Progenitor cell of endocrine pancreas (in vitro differentiated cells): ENCODE results near the gene IL10. TPM values are rescaled to one million over a fixed set of nuclear protein-coding genes. Genes with fewer than 3 reads are reported as not detected.
"Not testable (repeated sequence)": the region's sequence is repeated elsewhere in the genome, so short reads cannot be mapped to it uniquely, and the experiment has no call there.

Source experiments
- DNase-seq: peaks from one replicate; pipeline ENCODE4 v3.0.0; 2021; ENCODE audit warnings: low spot score; ENCODE audit not compliant: unreplicated experiment
- H3K27ac Mint-ChIP-seq: 2 replicates; pipeline ENCODE4 v1.8.0; 2021; ENCODE audit warnings: mild to moderate bottlenecking, moderate library complexity, mixed read lengths
- H3K27me3 Mint-ChIP-seq: 2 replicates; pipeline ENCODE4 v1.8.0; 2021; ENCODE audit warnings: mixed read lengths
- H3K36me3 Mint-ChIP-seq: 2 replicates; pipeline ENCODE4 v1.8.0; 2022; ENCODE audit warnings: mixed read lengths; ENCODE audit not compliant: insufficient read depth
- H3K4me1 Mint-ChIP-seq: 2 replicates; pipeline ENCODE4 v1.8.0; 2021; ENCODE audit warnings: low read depth, mixed read lengths
- H3K4me3 Mint-ChIP-seq: 2 replicates; pipeline ENCODE4 v1.8.0; 2021; ENCODE audit warnings: low read depth, mild to moderate bottlenecking, moderate library complexity, mixed read lengths
- H3K9me3 Mint-ChIP-seq: 2 replicates; pipeline ENCODE4 v1.8.0; 2021; ENCODE audit warnings: low read depth, mixed read lengths
- CTCF ChIP-seq: fragments of 200-600 bp; sonication (generic); IDR thresholded peaks from one replicate; pipeline ENCODE4 v1.5.0; 2021; ENCODE audit warnings: antibody characterized with exemption, mild to moderate bottlenecking; ENCODE audit not compliant: unreplicated experiment
- total RNA-seq: library from RNA; stranded (reverse); gene quantifications from 2 replicates; pipeline ENCODE4 v1.2.1, GENCODE V29; 2021

The IL10 gene
- total RNA-seq, 1 donor from 2014 or later: not detected

GRCh38 chr1:206770531-206771337 is 1.6 kb downstream of the IL10 start, which contains the start of gene IL19:
Gene IL19, plus strand, starts transcription at chr1:206770773. Its CDS starts 65,890 bp downstream, at chr1:206836663.
- Mint-ChIP-seq H3K4me1 (peaks cover 38% of the 10 kb centered on the region), H3K27me3 (peaks cover 23% of the 10 kb centered on the region), H3K4me3 (no peak within 1 kb of the TSS), H3K27ac (no peak within 1 kb of the TSS), H3K36me3 (no peaks in the 10 kb centered on the region), H3K9me3 (no peaks in the 10 kb centered on the region)
- no peak for TF ChIP-seq CTCF
- no peak for DNase-seq

- peaks cover 23% of the 10 kb centered on the region for H3K27me3 Mint-ChIP-seq
- no peak overlapping the region for H3K27ac Mint-ChIP-seq
- H3K36me3 Mint-ChIP-seq: no peaks in the 10 kb centered on the region
- H3K9me3 Mint-ChIP-seq: no peaks in the 10 kb centered on the region
- no peak for TF ChIP-seq CTCF
- peaks cover 30% of the 10 kb centered on the region for H3K4me1 Mint-ChIP-seq
- DNase-seq: no peak
- no peak overlapping the region for H3K4me3 Mint-ChIP-seq
Measured at GRCh38 chr1:206769304-206769731, 3.0 kb downstream of the IL10 start.

- DNase-seq: no peak
- Mint-ChIP-seq H3K4me1 (peaks cover 30% of the 10 kb centered on the region), H3K9me3 (no peaks in the 10 kb centered on the region), H3K27me3 (peaks cover 23% of the 10 kb centered on the region), H3K27ac (no peak overlapping the region), H3K36me3 (no peaks in the 10 kb centered on the region), H3K4me3 (no peak overlapping the region)
- TF ChIP-seq CTCF: no peak
Measured at GRCh38 chr1:206768472-206769303, 3.6 kb downstream of the IL10 start.

DNA sequence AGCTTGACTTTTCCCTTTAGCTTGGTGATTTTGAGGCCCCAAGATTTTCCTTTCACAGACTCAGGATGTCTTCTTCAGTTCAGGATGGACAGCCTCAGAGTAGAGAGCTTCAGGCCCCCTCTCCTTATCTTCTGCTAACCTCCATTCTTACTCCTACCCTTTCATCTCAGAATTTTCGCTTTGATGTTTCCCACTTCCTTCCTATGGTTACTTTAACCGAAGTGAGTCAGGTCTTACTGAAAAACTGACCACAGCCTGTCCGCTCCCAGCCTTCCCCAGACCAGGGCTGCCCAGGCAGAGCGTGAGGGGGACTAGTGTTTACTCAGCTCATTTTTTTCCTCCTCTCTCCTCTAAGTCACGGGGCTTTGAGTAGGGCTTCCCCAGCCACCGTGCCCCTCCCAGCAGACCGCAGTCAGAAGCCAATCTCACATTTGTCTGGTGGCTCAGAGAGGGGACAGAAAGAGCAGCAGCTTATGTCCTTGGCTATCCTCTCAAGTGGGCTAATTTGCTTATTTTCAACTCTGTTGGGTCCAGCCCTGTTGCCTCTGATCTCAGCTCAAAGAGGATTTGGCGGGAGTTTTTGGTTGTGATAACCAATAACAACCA is 5.9 kb downstream of the IL10 start:
- no peak overlapping the region for H3K4me3 Mint-ChIP-seq
- no peaks in the 10 kb centered on the region for H3K36me3 Mint-ChIP-seq
- no peaks in the 10 kb centered on the region for H3K9me3 Mint-ChIP-seq
- DNase-seq: no peak
- peaks cover 11% of the 10 kb centered on the region for H3K27me3 Mint-ChIP-seq
- H3K27ac Mint-ChIP-seq: peak overlapping the region; percentile 31
- peaks cover 28% of the 10 kb centered on the region for H3K4me1 Mint-ChIP-seq
- no peak for TF ChIP-seq CTCF

DNA sequence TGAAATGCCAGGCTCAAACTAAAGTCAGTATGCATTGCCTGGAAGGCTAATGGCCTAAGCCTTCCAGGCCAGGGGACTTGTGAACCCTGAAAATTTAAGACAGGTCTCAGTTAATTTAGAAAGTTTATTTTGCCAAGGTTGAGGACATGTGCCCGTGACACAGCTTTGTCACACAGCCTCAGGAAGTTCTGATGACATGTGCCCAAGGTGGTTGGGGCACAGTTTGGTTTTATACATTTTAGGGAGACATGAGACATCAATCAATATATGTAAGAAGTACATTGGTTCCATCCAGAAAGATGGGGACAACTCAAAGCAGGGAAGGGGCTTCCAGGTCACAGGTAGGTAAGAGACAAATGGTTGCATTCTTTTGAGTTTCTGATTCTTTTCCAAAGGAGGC is 6.5 kb downstream of the IL10 start:
- not testable (repeated sequence) for H3K27me3 Mint-ChIP-seq, H3K27ac Mint-ChIP-seq, DNase-seq, H3K36me3 Mint-ChIP-seq, H3K9me3 Mint-ChIP-seq, H3K4me3 Mint-ChIP-seq
- H3K4me1 Mint-ChIP-seq: peaks cover 25% of the 10 kb centered on the region

GRCh38 chr1:206762741-206763364 is 9.4 kb downstream of the IL10 start:
- not testable (repeated sequence) for H3K4me3 Mint-ChIP-seq, H3K36me3 Mint-ChIP-seq, H3K4me1 Mint-ChIP-seq, H3K9me3 Mint-ChIP-seq, DNase-seq, H3K27ac Mint-ChIP-seq, H3K27me3 Mint-ChIP-seq
